GM21447 (cell line): ENCODE measurements around the gene RALB.
"Not testable (repeated sequence)": the region's sequence is repeated elsewhere in the genome, so short reads cannot be mapped to it uniquely, and the experiment has no call there.

Experiments
- ATAC-seq: cut with Tn5 transposase; IDR thresholded peaks from one replicate; pipeline ENCODE4 v1.9.1; 2021; ENCODE audit not compliant: unreplicated experiment

The RALB gene

GRCh38 chr2:120291401-120292311, 39.0 kb downstream of the RALB start:
- ATAC-seq, result no peak

- peak; percentile 38 for ATAC-seq
Observed at GRCh38 chr2:120293096-120294007, 40.7 kb downstream of the RALB start.

GRCh38 chr2:120294008-120294340, 41.3 kb downstream of the RALB start:
- ATAC-seq, result peak; percentile 95

- no peak for ATAC-seq
Observed at GRCh38 chr2:120298173-120298835, 45.7 kb downstream of the RALB start.

- ATAC-seq, result no peak
Observed at GRCh38 chr2:120299004-120299403, 46.4 kb downstream of the RALB start.

- no peak for ATAC-seq
Observed at GRCh38 chr2:120299561-120299960, 46.9 kb downstream of the RALB start.

GRCh38 chr2:120300385-120300784, 47.7 kb downstream of the RALB start:
- no peak for ATAC-seq

GRCh38 chr2:120301284-120301683, 48.6 kb downstream of the RALB start:
- ATAC-seq, result no peak

- no peak for ATAC-seq
Observed at GRCh38 chr2:120302301-120302700, 49.6 kb downstream of the RALB start.

GRCh38 chr2:120303177-120303576, 50.5 kb downstream of the RALB start:
- ATAC-seq, result no peak

GRCh38 chr2:120305296-120305695, 52.6 kb downstream of the RALB start:
- ATAC-seq, result no peak

- ATAC-seq, result no peak
Observed at GRCh38 chr2:120305937-120306490, 53.4 kb downstream of the RALB start.

GRCh38 chr2:120307482-120307881, 54.8 kb downstream of the RALB start:
- no peak for ATAC-seq

- ATAC-seq, result no peak
Observed at GRCh38 chr2:120308038-120308910, 55.6 kb downstream of the RALB start.

- ATAC-seq, result peak; percentile 47
Observed at GRCh38 chr2:120310136-120310535, 57.5 kb downstream of the RALB start.

- ATAC-seq, result not testable (repeated sequence)
Observed at GRCh38 chr2:120310841-120311240, 58.2 kb downstream of the RALB start.

- no peak for ATAC-seq
Observed at GRCh38 chr2:120312076-120312475, 59.4 kb downstream of the RALB start.

- peak; percentile 49 for ATAC-seq
Observed at GRCh38 chr2:120312860-120313694, 60.4 kb downstream of the RALB start.
